Chondrocyte (in vitro differentiated cells): ENCODE measurements around the gene EOMES. TPM values are rescaled to one million over a fixed set of nuclear protein-coding genes. Genes with fewer than 3 reads are reported as not detected.
"Not testable (repeated sequence)": the region's sequence is repeated elsewhere in the genome, so short reads cannot be mapped to it uniquely, and the experiment has no call there.

ENCODE experiments used
- DNase-seq: peaks from one replicate; pipeline ENCODE4 v3.0.0; 2021; ENCODE audit warnings: mixed read lengths, low spot score
- H3K27ac Mint-ChIP-seq: one replicate; pipeline ENCODE4 v1.8.0; 2021; ENCODE audit warnings: mild to moderate bottlenecking, moderate library complexity, mixed read lengths; ENCODE audit not compliant: unreplicated experiment
- H3K27me3 Mint-ChIP-seq: 2 replicates; pipeline ENCODE4 v1.8.0; 2021; ENCODE audit warnings: low read depth, mixed read lengths
- H3K36me3 Mint-ChIP-seq: 2 replicates; pipeline ENCODE4 v1.8.0; 2021; ENCODE audit warnings: low read depth, mixed read lengths
- H3K4me1 Mint-ChIP-seq: 2 replicates; pipeline ENCODE4 v1.8.0; 2021; ENCODE audit warnings: low read depth, mild to moderate bottlenecking, mixed read lengths
- H3K4me3 Mint-ChIP-seq: one replicate; pipeline ENCODE4 v1.8.0; 2021; ENCODE audit warnings: mild to moderate bottlenecking, moderate library complexity, mixed read lengths; ENCODE audit not compliant: unreplicated experiment
- H3K9me3 Mint-ChIP-seq: 2 replicates; pipeline ENCODE4 v1.8.0; 2021; ENCODE audit warnings: low read depth, mixed read lengths
- CTCF ChIP-seq: fragments of 200-600 bp; sonication (generic); IDR thresholded peaks from 2 replicates; pipeline ENCODE4 v1.5.0; 2021; ENCODE audit warnings: antibody characterized with exemption, mild to moderate bottlenecking, moderate library complexity
- long read RNA-seq: library from polyadenylated mRNA; stranded (forward); transcript quantifications from one replicate; pipeline ENCODE4 v2.0.0, GENCODE V29; 2021
- total RNA-seq: library from RNA; stranded (reverse); gene quantifications from 3 replicates; pipeline ENCODE4 v1.2.1, GENCODE V29; 2021

EOMES gene
- total RNA-seq: not detected in 3 replicates
- long read RNA-seq: 0 reads

GRCh38 chr3:27721717-27722564 is at the start of gene EOMES:
EOMES (minus strand) TSS chr3:27722323; CDS start chr3:27722294, 29 bp downstream.
- no peak for DNase-seq
- peak within 1 kb of the TSS; percentile 50 for H3K4me3 Mint-ChIP-seq
- peaks cover 38% of the 10 kb centered on the region for H3K4me1 Mint-ChIP-seq
- TF ChIP-seq CTCF: peak; percentile 37
- no peak within 1 kb of the TSS for H3K27ac Mint-ChIP-seq
- peaks cover 87% of the 10 kb centered on the region for H3K27me3 Mint-ChIP-seq
- no peaks in the 10 kb centered on the region for H3K36me3 Mint-ChIP-seq
- H3K9me3 Mint-ChIP-seq: no peaks in the 10 kb centered on the region

- DNase-seq, H3K4me3 Mint-ChIP-seq, H3K36me3 Mint-ChIP-seq, H3K9me3 Mint-ChIP-seq, H3K27ac Mint-ChIP-seq, H3K4me1 Mint-ChIP-seq: not testable (repeated sequence)
- peaks cover 28% of the 10 kb centered on the region for H3K27me3 Mint-ChIP-seq
Measured at GRCh38 chr3:27770384-27770783, 48.3 kb upstream of the EOMES start.

- no peak for TF ChIP-seq CTCF
- Mint-ChIP-seq H3K36me3 (no peaks in the 10 kb centered on the region), H3K4me3 (no peak overlapping the region), H3K4me1 (no peaks in the 10 kb centered on the region), H3K27me3 (peaks cover 21% of the 10 kb centered on the region), H3K27ac (no peak overlapping the region), H3K9me3 (no peaks in the 10 kb centered on the region)
- no peak for DNase-seq
Measured at GRCh38 chr3:27767000-27767399, 44.9 kb upstream of the EOMES start.

GRCh38 chr3:27758083-27758482 is 36.0 kb upstream of the EOMES start:
- no peaks in the 10 kb centered on the region for H3K36me3 Mint-ChIP-seq
- no peak for DNase-seq
- H3K4me1 Mint-ChIP-seq: peaks cover 3% of the 10 kb centered on the region
- no peak overlapping the region for H3K4me3 Mint-ChIP-seq
- H3K27me3 Mint-ChIP-seq: peaks cover 14% of the 10 kb centered on the region
- H3K27ac Mint-ChIP-seq: no peak overlapping the region
- no peak for TF ChIP-seq CTCF
- H3K9me3 Mint-ChIP-seq: no peaks in the 10 kb centered on the region

GRCh38 chr3:27756877-27757276 is 34.8 kb upstream of the EOMES start:
- no peaks in the 10 kb centered on the region for H3K9me3 Mint-ChIP-seq
- DNase-seq: no peak
- H3K27me3 Mint-ChIP-seq: peaks cover 13% of the 10 kb centered on the region
- H3K4me3 Mint-ChIP-seq: no peak overlapping the region
- no peak for TF ChIP-seq CTCF
- no peaks in the 10 kb centered on the region for H3K36me3 Mint-ChIP-seq
- H3K27ac Mint-ChIP-seq: no peak overlapping the region
- peaks cover 3% of the 10 kb centered on the region for H3K4me1 Mint-ChIP-seq

- Mint-ChIP-seq H3K9me3 (peaks cover 3% of the 10 kb centered on the region), H3K36me3 (no peaks in the 10 kb centered on the region), H3K27ac (no peak overlapping the region), H3K27me3 (peaks cover 23% of the 10 kb centered on the region), H3K4me3 (no peak overlapping the region), H3K4me1 (peaks cover under 1% of the 10 kb centered on the region)
- no peak for DNase-seq
- no peak for TF ChIP-seq CTCF
Measured at GRCh38 chr3:27752926-27753325, 30.8 kb upstream of the EOMES start.
